GM18520 (cell line): ENCODE results near the gene MKX.

ENCODE experiments used
- ATAC-seq: cut with Tn5 transposase; IDR thresholded peaks from one replicate; pipeline ENCODE4 v1.9.1; 2021; ENCODE audit not compliant: unreplicated experiment

MKX gene

DNA sequence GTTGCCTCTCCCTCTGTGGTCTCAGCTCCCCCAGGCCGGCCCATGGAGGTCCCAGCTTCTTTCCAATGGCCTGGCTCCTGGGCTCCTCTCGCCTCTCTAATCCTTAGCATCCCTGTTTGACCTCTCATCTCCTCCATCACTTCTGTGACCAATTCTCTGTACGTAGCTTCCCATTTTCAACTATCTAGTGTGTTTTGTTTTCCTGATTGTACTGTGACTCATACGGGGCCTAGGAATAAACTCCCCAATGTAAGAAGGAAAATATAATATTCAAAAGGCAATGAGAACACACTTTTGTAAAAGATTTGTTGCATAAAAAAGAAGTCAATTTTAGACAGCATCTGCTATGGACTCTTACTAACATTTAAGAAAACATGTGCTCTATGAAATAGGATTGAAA, 90.3 kb downstream of the MKX start:
- ATAC-seq, result no peak

DNA sequence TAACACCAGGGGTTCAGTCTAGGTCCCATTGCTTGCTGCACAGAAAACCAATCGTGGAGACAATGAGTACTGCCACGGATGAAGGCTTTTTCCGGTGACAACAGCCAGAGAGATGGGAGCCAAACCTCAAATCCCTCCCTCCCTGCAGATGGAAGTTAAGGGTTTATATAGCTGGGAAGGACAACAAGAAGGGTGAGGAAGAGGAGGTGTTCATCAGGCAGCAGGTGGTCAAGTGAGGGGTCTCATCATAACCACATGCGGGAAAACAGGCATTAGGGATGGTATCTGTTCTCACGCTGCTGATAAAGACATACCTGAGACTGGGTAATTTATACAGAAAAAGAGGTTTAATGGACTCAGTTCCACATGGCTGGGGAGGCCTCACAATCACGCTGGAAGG, 91.3 kb downstream of the MKX start:
- ATAC-seq, result no peak

GRCh38 chr10:27646604-27647175, 98.9 kb downstream of the MKX start:
- no peak for ATAC-seq

DNA sequence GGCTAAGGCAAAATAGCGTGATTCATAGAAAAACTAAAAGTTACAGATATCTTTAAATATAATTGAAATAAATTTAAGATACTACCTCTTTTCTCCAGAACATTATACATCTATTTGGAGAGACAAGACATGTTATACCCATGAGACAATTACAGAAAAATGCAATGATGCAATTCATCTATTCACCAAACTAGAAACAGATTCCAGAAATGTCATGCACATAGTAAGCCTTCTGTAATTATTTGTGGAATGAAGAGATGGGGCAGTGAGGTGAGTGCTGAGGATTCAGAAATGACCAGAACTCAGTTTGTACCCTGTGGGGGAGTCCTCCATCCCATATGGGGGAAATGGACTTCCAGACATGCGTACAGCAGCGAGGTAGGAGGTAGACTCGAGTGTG, 99.4 kb downstream of the MKX start:
- ATAC-seq, result no peak

GRCh38 chr10:27644307-27644939, 101.2 kb downstream of the MKX start:
- ATAC-seq, result no peak

DNA sequence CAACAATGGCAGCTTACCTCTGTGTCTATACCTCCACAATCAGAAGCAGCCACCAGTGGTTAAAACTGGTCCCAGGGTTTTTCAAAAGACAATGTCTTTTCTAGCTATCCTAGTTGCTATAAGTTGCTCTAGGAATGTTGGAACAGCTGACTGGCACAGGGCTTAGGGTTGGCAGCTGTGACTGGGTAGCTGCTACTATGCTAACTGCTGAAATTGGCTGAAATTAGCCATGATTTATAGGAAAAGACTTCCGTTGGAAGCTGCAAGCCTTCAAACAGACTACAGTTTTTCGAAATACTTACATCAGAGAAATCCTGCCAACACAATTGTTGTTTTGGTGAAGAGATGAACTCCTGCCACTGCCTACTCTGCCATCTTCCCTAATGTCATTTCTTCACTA, 102.3 kb downstream of the MKX start:
- no peak for ATAC-seq

DNA sequence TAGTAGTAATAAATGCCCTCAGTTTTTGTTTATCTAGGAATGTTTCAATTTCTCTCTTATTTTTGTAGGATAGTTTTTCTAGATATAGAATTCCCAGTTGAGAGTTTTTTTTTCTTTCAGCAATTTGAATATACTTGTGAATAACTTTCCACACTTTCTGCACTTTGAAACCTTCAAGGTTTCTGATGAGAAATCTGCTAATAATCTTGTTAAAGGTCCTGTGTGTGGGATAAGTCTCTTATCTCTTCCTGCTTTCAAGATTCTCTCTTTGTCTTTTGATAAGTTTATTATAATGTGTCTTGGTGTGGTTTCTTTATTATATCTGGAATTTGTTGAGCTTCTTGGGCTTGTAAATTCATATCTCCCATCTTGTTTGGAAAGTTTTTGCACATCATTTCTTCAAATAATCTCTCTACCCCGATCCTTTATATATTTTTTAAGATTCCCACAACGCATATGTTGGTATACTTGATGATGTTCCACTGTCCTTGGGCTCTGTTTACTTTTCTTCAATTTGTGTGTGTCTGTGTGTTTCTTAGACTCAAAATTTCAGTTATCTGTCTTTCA, 103.5 kb downstream of the MKX start:
- ATAC-seq, result no peak

DNA sequence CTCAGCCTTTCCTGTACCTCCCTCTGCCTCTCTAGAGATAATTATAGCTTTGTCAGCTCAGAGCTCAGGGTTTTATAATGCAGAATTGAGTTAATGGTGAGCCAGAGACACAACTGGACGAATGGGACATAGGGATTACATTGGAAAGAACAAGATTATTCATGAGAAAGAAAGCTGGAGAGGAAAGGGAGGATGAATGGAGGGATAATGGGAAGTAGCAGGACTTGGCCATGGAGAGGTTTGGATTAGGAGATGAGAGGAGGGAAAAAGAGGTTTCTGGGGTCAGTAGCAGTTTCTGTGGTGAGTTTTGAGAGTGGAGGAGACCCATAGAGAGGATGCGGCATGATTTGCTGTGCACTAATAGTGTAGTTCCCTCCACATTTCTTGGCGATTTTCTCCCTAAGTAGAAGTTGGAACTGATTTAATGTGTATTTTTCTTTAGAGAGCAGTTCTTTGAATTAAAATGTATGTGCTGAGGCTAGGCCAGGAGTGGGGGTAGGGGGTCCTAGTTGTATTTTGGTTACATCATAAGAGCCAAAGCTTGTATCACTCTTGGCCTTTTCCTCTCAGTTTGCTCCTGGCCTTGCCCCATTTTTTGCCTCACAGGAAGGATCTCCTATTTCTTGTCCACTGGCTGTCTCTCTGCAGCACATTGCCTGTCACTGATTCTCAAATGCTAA, 107.4 kb downstream of the MKX start:
- no peak for ATAC-seq

GRCh38 chr10:27637601-27638000, 108.0 kb downstream of the MKX start:
- ATAC-seq, result no peak

- no peak for ATAC-seq
Measured at GRCh38 chr10:27636816-27637215, 108.8 kb downstream of the MKX start.

DNA sequence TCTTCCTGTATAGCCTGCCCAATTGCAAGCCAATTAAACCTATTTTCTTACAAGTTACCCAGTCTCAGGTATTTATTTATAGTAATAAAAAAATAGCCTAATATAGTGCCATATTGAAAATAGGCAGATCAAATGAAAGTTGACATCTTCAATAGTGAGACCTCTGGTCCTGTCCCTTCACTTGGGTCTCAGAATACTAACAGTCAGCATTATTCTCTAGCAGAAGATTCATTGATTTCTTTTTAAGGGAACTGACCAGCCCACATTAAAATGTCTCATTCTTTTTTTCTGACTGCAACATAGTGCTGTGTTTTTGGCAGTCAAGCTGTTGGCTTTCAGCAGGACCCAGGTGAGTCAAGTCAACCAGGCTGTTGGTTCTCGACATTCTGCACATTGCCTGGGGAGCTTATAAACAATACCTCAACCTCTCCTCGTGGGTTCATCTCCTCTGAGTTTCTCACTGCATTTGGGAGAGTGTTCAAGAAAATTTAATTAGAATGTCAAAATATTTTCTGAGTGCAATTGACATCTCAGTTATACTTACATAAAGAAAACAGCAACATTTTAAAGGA, 109.8 kb downstream of the MKX start:
- no peak for ATAC-seq

GRCh38 chr10:27635290-27635689, 110.3 kb downstream of the MKX start:
- no peak for ATAC-seq

DNA sequence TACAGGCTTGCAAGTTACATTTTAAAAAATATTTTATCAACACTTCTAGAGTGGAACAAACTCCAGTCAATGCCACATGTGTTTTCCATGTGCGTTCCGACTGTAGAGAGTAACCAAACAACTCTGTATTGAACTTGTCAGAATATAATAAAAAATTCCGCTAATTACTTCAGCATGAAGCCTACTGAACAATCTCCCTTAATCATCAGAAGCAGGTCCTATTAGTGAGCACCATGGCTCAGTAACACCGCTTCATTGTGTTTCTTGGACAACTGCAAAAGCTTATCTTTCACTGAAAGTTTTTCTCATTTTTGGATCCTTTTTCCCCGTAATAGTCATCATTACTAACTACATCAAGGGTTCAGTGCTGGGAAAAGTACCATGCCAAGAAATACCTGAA, 117.0 kb downstream of the MKX start:
- ATAC-seq, result no peak

- ATAC-seq, result no peak
Measured at GRCh38 chr10:27626890-27627289, 118.7 kb downstream of the MKX start.

GRCh38 chr10:27625452-27626211, 120.0 kb downstream of the MKX start:
- ATAC-seq, result no peak

- no peak for ATAC-seq
Measured at GRCh38 chr10:27624941-27625340, 120.7 kb downstream of the MKX start.
